ENCODE data around the gene AP2A2. TPM values are rescaled to one million over a fixed set of nuclear protein-coding genes. Genes with fewer than 3 reads are reported as not detected.

Gene AP2A2
- total RNA-seq, 2 experiments from 2014 or later, result 24.9 to 43.0 TPM

GRCh38 chr11:1001617-1002405, 76.1 kb downstream of the AP2A2 start:
- ChIA-PET CTCF (ENCODE audit: unreplicated experiment) (no interaction called here), POLR2A (no interaction called here)
- no peak for DNase-seq (ENCODE audit: low spot score)
- BruUV-seq (replicated peaks), result no TSS peak
- intact Hi-C loops (cut with micrococcal nuclease; ENCODE audit: unreplicated experiment), result no loop called here
- H3K4me2 ChIP-seq (ENCODE audit: low read length), result no peak overlapping the region
- no peak overlapping the region for H3K4me3 ChIP-seq (ENCODE audit: low read depth, low read length, poor library complexity, severe bottlenecking)
- TF ChIP-seq EZH2phosphoT487 (IDR thresholded peaks at IDR 0.05; ENCODE audit: borderline replicate concordance, low read depth, low read length) (no peak), CTCF (conservative IDR thresholded peaks at IDR 0.05; ENCODE audit: low read length) (no peak)
- no peaks in the 10 kb centered on the region for H3K79me2 ChIP-seq (ENCODE audit: insufficient read depth, low read depth, low read length)
- H3K27ac ChIP-seq (ENCODE audit: low read depth, low read length, poor library complexity, severe bottlenecking), result no peak overlapping the region
- no peak overlapping the region for H2AFZ ChIP-seq (ENCODE audit: low read length)
- no peaks in the 10 kb centered on the region for H3K9me2 ChIP-seq (ENCODE audit: insufficient read depth, low read length)
- H3K36me3 ChIP-seq (ENCODE audit: insufficient read depth, low read length), result peaks cover 34% of the 10 kb centered on the region; the same call in 1 of the 2 replicates
- no peaks in the 10 kb centered on the region for H3K9me3 ChIP-seq (ENCODE audit: low read length)
- no peaks in the 10 kb centered on the region for H3K4me1 ChIP-seq (ENCODE audit: insufficient read depth, low read length, poor library complexity, severe bottlenecking)
- H4K20me1 ChIP-seq (ENCODE audit: insufficient read depth, low read length), result no peaks in the 10 kb centered on the region

GRCh38 chr11:1002406-1002984, 76.8 kb downstream of the AP2A2 start:
- ChIA-PET CTCF (ENCODE audit: unreplicated experiment) (no interaction called here), POLR2A (interaction anchor here (0.6 kb wide), 1 partner anchor 1451 kb away, joined by 5 read pairs; no protein-coding TSS in a partner anchor)
- no peak for DNase-seq (ENCODE audit: low spot score)
- no peak overlapping the region for H3K27ac ChIP-seq (ENCODE audit: low read depth, low read length, poor library complexity, severe bottlenecking)
- no peaks in the 10 kb centered on the region for H3K79me2 ChIP-seq (ENCODE audit: insufficient read depth, low read depth, low read length)
- peaks cover 34% of the 10 kb centered on the region; the same call in 1 of the 2 replicates for H3K36me3 ChIP-seq (ENCODE audit: insufficient read depth, low read length)
- no peak overlapping the region for H3K4me3 ChIP-seq (ENCODE audit: low read depth, low read length, poor library complexity, severe bottlenecking)
- H3K9me3 ChIP-seq (ENCODE audit: low read length), result no peaks in the 10 kb centered on the region
- no peak for TF ChIP-seq EZH2phosphoT487 (IDR thresholded peaks at IDR 0.05; ENCODE audit: borderline replicate concordance, low read depth, low read length)
- no peak for TF ChIP-seq CTCF (conservative IDR thresholded peaks at IDR 0.05; ENCODE audit: low read length)
- no peak overlapping the region for H2AFZ ChIP-seq (ENCODE audit: low read length)
- no peak overlapping the region for H3K4me2 ChIP-seq (ENCODE audit: low read length)
- no peaks in the 10 kb centered on the region for H4K20me1 ChIP-seq (ENCODE audit: insufficient read depth, low read length)
- intact Hi-C loops (cut with micrococcal nuclease; ENCODE audit: unreplicated experiment), result no loop called here
- no peaks in the 10 kb centered on the region for H3K4me1 ChIP-seq (ENCODE audit: insufficient read depth, low read length, poor library complexity, severe bottlenecking)
- no peaks in the 10 kb centered on the region for H3K9me2 ChIP-seq (ENCODE audit: insufficient read depth, low read length)
- BruUV-seq (replicated peaks), result no TSS peak

- Histone ChIP-seq H3K36me3 (ENCODE audit: insufficient read depth, low read length) (peaks cover 34% of the 10 kb centered on the region; the same call in 1 of the 2 replicates), H2AFZ (ENCODE audit: low read length) (no peak overlapping the region), H3K4me2 (ENCODE audit: low read length) (no peak overlapping the region), H3K4me1 (ENCODE audit: insufficient read depth, low read length, poor library complexity, severe bottlenecking) (no peaks in the 10 kb centered on the region), H3K27ac (ENCODE audit: low read depth, low read length, poor library complexity, severe bottlenecking) (no peak overlapping the region), H3K9me2 (ENCODE audit: insufficient read depth, low read length) (no peaks in the 10 kb centered on the region), H4K20me1 (ENCODE audit: insufficient read depth, low read length) (no peaks in the 10 kb centered on the region), H3K4me3 (ENCODE audit: low read depth, low read length, poor library complexity, severe bottlenecking) (no peak overlapping the region), H3K9me3 (ENCODE audit: low read length) (no peaks in the 10 kb centered on the region), H3K79me2 (ENCODE audit: insufficient read depth, low read depth, low read length) (no peaks in the 10 kb centered on the region)
- TF ChIP-seq EZH2phosphoT487 (IDR thresholded peaks at IDR 0.05; ENCODE audit: borderline replicate concordance, low read depth, low read length), result no peak
- no peak for TF ChIP-seq CTCF (conservative IDR thresholded peaks at IDR 0.05; ENCODE audit: low read length)
- intact Hi-C loops (cut with micrococcal nuclease; ENCODE audit: unreplicated experiment), result no loop called here
- ChIA-PET POLR2A (interaction anchor here (0.6 kb wide), 1 partner anchor 1451 kb away, joined by 5 read pairs; no protein-coding TSS in a partner anchor), CTCF (ENCODE audit: unreplicated experiment) (no interaction called here)
- DNase-seq (ENCODE audit: low spot score), result no peak
- no TSS peak for BruUV-seq (replicated peaks)
These were observed 77.5 kb downstream of the AP2A2 start for GRCh38 chr11:1003159-1003558.

All from OCI-LY7 (cell line).